PC-3 (cell line): ENCODE data around the gene GPR108.

ENCODE experiments used
- EZH2 ChIP-seq: fragments of 300-600 bp; sonication (generic); IDR thresholded peaks from one replicate; pipeline ENCODE4 v1.6.1; 2017; ENCODE audit warnings: antibody characterized with exemption, mild to moderate bottlenecking, low read length; ENCODE audit not compliant: unreplicated experiment
- TF ChIP-seq, protein P1 (sequence below): fragments of 300-600 bp; sonication (generic); conservative IDR thresholded peaks from 2 replicates; pipeline ENCODE4 v1.5.1; 2017; ENCODE audit warnings: antibody characterized with exemption, low read depth, mild to moderate bottlenecking, low read length

DNA sequence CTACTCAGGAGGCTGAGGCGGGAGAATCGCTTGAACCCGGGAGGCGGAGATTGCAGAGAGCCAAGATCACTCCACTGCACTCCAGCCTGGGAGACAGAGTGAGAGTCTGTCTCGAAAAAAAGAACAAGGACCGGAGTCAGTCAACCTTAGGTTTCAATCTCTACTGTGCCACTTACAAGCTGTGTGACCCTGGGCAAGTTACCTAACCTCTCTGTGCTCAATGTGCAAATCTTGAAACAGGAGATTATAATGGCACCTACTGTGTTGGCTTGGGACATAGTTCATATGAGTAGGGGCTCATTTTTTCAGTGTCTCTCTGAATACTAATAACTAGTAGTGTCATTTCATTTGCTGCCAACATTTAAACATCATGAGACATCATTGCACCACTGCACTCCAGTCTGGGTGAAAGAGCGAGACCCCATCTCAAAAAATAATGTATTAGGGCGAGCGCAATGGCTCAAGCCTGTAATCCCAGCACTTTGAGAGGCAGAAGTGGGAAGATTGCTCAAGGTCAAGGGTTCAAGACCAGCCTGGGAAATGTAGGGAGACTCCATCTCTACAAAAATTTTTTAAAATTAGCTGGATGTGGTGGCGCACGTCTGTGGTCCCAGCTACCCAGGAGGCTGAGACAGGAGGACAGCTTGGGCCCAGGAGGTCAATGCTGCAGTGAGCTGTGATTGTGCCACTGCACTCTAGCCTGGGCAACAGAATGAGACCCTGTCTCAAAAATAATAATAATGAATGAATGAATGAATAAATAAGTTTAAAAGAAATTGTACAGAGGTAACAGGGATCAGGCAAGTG is 22.4 kb downstream of the GPR108 start:
- TF ChIP-seq, protein P1, sequence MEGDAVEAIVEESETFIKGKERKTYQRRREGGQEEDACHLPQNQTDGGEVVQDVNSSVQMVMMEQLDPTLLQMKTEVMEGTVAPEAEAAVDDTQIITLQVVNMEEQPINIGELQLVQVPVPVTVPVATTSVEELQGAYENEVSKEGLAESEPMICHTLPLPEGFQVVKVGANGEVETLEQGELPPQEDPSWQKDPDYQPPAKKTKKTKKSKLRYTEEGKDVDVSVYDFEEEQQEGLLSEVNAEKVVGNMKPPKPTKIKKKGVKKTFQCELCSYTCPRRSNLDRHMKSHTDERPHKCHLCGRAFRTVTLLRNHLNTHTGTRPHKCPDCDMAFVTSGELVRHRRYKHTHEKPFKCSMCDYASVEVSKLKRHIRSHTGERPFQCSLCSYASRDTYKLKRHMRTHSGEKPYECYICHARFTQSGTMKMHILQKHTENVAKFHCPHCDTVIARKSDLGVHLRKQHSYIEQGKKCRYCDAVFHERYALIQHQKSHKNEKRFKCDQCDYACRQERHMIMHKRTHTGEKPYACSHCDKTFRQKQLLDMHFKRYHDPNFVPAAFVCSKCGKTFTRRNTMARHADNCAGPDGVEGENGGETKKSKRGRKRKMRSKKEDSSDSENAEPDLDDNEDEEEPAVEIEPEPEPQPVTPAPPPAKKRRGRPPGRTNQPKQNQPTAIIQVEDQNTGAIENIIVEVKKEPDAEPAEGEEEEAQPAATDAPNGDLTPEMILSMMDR: no peak
- TF ChIP-seq EZH2: no peak
